Neural cell (in vitro differentiated cells): ENCODE measurements around the gene UBA3. TPM values are rescaled to one million over a fixed set of nuclear protein-coding genes. Genes with fewer than 3 reads are reported as not detected.
A peak's percentile ranks its signal among the peaks of the same experiment; 100 is the strongest.

ENCODE experiments used
- H2AFZ ChIP-seq: fragments of 200-600, 300-800 bp; sonication (generic), shearing (Covaris generic); 2 replicates; pipeline ENCODE4 v1.6.0; 2014; ENCODE audit warnings: low read depth, mild to moderate bottlenecking, antibody characterized with exemption, low read length, moderate library complexity
- H3F3A ChIP-seq: fragments of 200-600 bp; shearing (Covaris generic); 2 replicates; pipeline ENCODE4 v1.6.1; 2016; ENCODE audit warnings: mild to moderate bottlenecking, moderate library complexity, mixed read lengths, antibody characterized with exemption, low read length; ENCODE audit not compliant: insufficient read depth, poor library complexity, severe bottlenecking
- H3K27ac ChIP-seq: fragments of 200-600, 300-800 bp; sonication (generic), shearing (Covaris generic); 2 replicates; pipeline ENCODE4 v1.5.1; 2014; ENCODE audit warnings: mild to moderate bottlenecking, low read length, moderate library complexity
- H3K27me3 ChIP-seq: fragments of 300-800, 200-600 bp; sonication (generic), shearing (Covaris generic); 2 replicates; pipeline ENCODE4 v1.6.0; 2014; ENCODE audit warnings: mild to moderate bottlenecking, low read depth, low read length, moderate library complexity; ENCODE audit not compliant: insufficient read depth
- H3K36me3 ChIP-seq: fragments of 300-800, 200-600 bp; sonication (generic), shearing (Covaris generic); 2 replicates; pipeline ENCODE4 v1.5.1; 2014; ENCODE audit warnings: mild to moderate bottlenecking, antibody characterized with exemption, low read length, moderate library complexity; ENCODE audit not compliant: insufficient read depth
- H3K4me2 ChIP-seq: fragments of 300-800, 200-600 bp; sonication (generic), shearing (Covaris generic); 2 replicates; pipeline ENCODE4 v1.6.0; 2014; ENCODE audit warnings: mild to moderate bottlenecking, low read length
- H3K4me3 ChIP-seq: fragments of 300-800, 200-600 bp; sonication (generic), shearing (Covaris generic); 2 replicates; pipeline ENCODE4 v1.5.1; 2014; ENCODE audit warnings: mild to moderate bottlenecking, low read length, moderate library complexity
- H3K79me2 ChIP-seq: fragments of 200-600 bp; shearing (Covaris generic); replicated peaks from 2 replicates; pipeline ENCODE4 v1.6.0; 2014; ENCODE audit warnings: mild to moderate bottlenecking, low read length, moderate library complexity; ENCODE audit not compliant: insufficient read depth
- H3K9ac ChIP-seq: fragments of 300-800, 200-600 bp; sonication (generic), shearing (Covaris generic); 2 replicates; pipeline ENCODE4 v1.6.1; 2016; ENCODE audit warnings: mild to moderate bottlenecking, low read length, mixed read lengths
- H3K9me2 ChIP-seq: fragments of 200-600 bp; shearing (Covaris generic); 2 replicates; pipeline ENCODE4 v1.6.1; 2016; ENCODE audit warnings: mild to moderate bottlenecking, low read length, mixed read lengths; ENCODE audit not compliant: insufficient read depth
- H3K9me3 ChIP-seq: fragments of 200-600, 300-800 bp; sonication (generic), shearing (Covaris generic); 2 replicates; pipeline ENCODE4 v1.6.1; 2016; ENCODE audit warnings: mild to moderate bottlenecking, mixed run types, low read length, moderate library complexity, mixed read lengths
- H4K20me1 ChIP-seq: fragments of 200-600 bp; shearing (Covaris generic); 2 replicates; pipeline ENCODE4 v1.6.1; 2016; ENCODE audit warnings: mild to moderate bottlenecking, mixed run types; ENCODE audit not compliant: insufficient read depth
- EP300 ChIP-seq: fragments of 450-650 bp; conservative IDR thresholded peaks from 2 replicates; pipeline ENCODE4 v1.6.1; 2014; ENCODE audit warnings: antibody characterized with exemption, mild to moderate bottlenecking, moderate library complexity; ENCODE audit not compliant: poor library complexity, severe bottlenecking
- EZH2 ChIP-seq: fragments of 200-600, 300-800 bp; shearing (Covaris generic), sonication (generic); IDR thresholded peaks from 2 replicates; pipeline ENCODE4 v1.6.1; 2014; ENCODE audit warnings: antibody characterized with exemption, low read length, borderline replicate concordance, mild to moderate bottlenecking; ENCODE audit not compliant: insufficient read depth, poor library complexity, severe bottlenecking
- MXI1 ChIP-seq: fragments of 450-650 bp; conservative IDR thresholded peaks from 2 replicates; pipeline ENCODE4 v1.6.1; 2014; ENCODE audit warnings: antibody characterized with exemption, mild to moderate bottlenecking; ENCODE audit not compliant: poor library complexity, severe bottlenecking
- POLR2AphosphoS5 ChIP-seq: IDR thresholded peaks from 2 replicates; pipeline ENCODE4 v1.6.1; 2012
- RAD21 ChIP-seq: fragments of 450-650 bp; conservative IDR thresholded peaks from 2 replicates; pipeline ENCODE4 v1.6.1; 2014; ENCODE audit warnings: antibody characterized with exemption, mild to moderate bottlenecking, moderate library complexity
- SMC3 ChIP-seq: fragments of 450-650 bp; conservative IDR thresholded peaks from 2 replicates; pipeline ENCODE4 v1.6.1; 2014; ENCODE audit warnings: antibody characterized with exemption, mild to moderate bottlenecking, moderate library complexity; ENCODE audit not compliant: poor library complexity
- TAF1 ChIP-seq: IDR thresholded peaks from 2 replicates; pipeline ENCODE4 v1.6.1; 2012; ENCODE audit warnings: low read depth
- polyA plus RNA-seq: library from polyadenylated mRNA; depleted of rRNA; stranded (reverse); fragments of >200 nt; gene quantifications from 2 replicates; pipeline ENCODE4 v1.2.3, GENCODE V29; 2014
- TF ChIP-seq, protein P1 (sequence below): fragments of 450-650 bp; IDR thresholded peaks from 2 replicates; pipeline ENCODE4 v1.5.1; 2014; ENCODE audit warnings: antibody characterized with exemption, mild to moderate bottlenecking, moderate library complexity; ENCODE audit not compliant: poor library complexity, severe bottlenecking
- TF ChIP-seq, protein P2 (sequence below): IDR thresholded peaks from 2 replicates; pipeline ENCODE4 v1.6.1; 2012; ENCODE audit warnings: borderline replicate concordance

UBA3 gene
- polyA plus RNA-seq, 1 donor from 2014 or later, result 168 TPM

DNA sequence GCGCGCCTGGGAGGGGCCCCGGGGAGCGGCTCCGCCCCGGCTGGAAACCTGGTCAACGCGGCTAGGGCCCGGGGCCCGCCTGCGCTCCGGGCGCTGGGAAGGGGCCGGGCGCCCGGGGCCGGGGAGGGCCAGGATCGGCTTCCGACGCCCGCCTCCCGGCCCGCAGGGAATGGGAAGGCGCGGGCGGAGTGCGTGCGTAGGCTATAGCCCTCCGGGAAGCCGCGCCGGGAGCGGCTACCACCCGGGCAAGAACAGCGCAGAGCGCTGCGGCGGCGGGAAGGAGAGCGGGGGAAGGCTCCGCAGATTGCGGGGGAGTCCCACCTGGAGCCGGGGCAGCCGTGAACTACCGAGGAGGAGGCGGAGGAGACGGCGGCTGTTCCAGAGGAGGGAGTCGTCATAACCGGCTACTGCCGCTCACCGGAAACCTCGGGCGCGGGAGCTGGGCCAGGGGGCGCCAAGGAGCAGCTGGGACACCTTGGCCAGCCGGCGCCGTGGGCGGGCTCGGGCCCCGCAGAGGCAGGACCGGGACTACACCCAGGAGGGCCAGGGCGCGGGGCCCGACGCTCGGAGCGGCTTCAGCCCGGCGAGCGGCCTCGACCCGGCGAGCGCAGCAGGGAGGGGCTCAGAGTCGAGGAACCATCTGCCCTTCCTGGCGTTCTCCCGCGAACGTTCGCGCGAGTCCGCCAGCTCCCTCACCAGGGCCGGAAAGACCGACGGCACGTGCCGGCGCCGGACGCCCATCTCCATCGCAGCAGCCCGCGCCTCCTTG, 66.7 kb downstream of the UBA3 start, which contains the start of gene EOGT:
TSS of gene EOGT (minus strand) at position 432 of the 769 bp plus-strand sequence. CDS start 3,838 bp downstream, outside the sequence.
- Histone ChIP-seq H3K27ac (no peak within 1 kb of the TSS), H3K36me3 (peaks cover 4% of the 10 kb centered on the region), H3K9me3 (no peaks in the 10 kb centered on the region), H3K4me3 (peak within 1 kb of the TSS; percentile 90), H3F3A (no peaks in the 10 kb centered on the region), H4K20me1 (no peaks in the 10 kb centered on the region), H3K79me2 (no peaks in the 10 kb centered on the region), H3K9ac (peak within 1 kb of the TSS; percentile 70), H3K4me2 (peak within 1 kb of the TSS; percentile 64), H2AFZ (peak within 1 kb of the TSS; percentile 40), H3K27me3 (peaks cover 30% of the 10 kb centered on the region), H3K9me2 (no peaks in the 10 kb centered on the region)
- TF ChIP-seq, protein P1, sequence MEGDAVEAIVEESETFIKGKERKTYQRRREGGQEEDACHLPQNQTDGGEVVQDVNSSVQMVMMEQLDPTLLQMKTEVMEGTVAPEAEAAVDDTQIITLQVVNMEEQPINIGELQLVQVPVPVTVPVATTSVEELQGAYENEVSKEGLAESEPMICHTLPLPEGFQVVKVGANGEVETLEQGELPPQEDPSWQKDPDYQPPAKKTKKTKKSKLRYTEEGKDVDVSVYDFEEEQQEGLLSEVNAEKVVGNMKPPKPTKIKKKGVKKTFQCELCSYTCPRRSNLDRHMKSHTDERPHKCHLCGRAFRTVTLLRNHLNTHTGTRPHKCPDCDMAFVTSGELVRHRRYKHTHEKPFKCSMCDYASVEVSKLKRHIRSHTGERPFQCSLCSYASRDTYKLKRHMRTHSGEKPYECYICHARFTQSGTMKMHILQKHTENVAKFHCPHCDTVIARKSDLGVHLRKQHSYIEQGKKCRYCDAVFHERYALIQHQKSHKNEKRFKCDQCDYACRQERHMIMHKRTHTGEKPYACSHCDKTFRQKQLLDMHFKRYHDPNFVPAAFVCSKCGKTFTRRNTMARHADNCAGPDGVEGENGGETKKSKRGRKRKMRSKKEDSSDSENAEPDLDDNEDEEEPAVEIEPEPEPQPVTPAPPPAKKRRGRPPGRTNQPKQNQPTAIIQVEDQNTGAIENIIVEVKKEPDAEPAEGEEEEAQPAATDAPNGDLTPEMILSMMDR, result peak; percentile 82
- TF ChIP-seq, protein P2, sequence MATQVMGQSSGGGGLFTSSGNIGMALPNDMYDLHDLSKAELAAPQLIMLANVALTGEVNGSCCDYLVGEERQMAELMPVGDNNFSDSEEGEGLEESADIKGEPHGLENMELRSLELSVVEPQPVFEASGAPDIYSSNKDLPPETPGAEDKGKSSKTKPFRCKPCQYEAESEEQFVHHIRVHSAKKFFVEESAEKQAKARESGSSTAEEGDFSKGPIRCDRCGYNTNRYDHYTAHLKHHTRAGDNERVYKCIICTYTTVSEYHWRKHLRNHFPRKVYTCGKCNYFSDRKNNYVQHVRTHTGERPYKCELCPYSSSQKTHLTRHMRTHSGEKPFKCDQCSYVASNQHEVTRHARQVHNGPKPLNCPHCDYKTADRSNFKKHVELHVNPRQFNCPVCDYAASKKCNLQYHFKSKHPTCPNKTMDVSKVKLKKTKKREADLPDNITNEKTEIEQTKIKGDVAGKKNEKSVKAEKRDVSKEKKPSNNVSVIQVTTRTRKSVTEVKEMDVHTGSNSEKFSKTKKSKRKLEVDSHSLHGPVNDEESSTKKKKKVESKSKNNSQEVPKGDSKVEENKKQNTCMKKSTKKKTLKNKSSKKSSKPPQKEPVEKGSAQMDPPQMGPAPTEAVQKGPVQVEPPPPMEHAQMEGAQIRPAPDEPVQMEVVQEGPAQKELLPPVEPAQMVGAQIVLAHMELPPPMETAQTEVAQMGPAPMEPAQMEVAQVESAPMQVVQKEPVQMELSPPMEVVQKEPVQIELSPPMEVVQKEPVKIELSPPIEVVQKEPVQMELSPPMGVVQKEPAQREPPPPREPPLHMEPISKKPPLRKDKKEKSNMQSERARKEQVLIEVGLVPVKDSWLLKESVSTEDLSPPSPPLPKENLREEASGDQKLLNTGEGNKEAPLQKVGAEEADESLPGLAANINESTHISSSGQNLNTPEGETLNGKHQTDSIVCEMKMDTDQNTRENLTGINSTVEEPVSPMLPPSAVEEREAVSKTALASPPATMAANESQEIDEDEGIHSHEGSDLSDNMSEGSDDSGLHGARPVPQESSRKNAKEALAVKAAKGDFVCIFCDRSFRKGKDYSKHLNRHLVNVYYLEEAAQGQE, result no peak
- peak; percentile 56 for TF ChIP-seq SMC3
- no peak for TF ChIP-seq EP300
- TF ChIP-seq MXI1, result peak; percentile 47
- peak; percentile 47 for TF ChIP-seq POLR2AphosphoS5
- peak; percentile 43 for TF ChIP-seq RAD21
- peak; percentile 61 for TF ChIP-seq TAF1

DNA sequence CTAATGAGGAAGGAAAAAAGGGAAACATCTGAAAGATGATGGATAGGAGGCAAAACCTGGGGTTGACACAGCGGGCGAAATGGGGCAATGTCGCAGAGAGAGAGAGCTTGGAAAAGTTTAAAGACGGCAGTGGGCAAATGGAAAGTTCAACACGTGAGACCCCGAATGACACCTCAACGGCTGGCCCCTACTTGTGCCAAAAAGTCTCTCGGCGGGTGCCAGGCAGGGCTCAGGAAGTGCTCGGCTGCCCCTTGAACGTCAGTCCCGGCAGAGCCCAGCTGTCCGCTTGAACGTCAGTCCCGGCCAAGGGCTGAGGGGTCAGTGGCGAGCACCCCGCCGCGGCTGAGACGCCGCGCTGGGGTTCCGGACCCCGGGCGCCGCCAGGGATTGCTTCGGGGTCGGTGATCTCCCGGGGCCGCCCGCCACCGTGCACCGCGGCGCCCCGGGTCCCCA, 67.3 kb downstream of the UBA3 start:
- no peaks in the 10 kb centered on the region for H3K9me3 ChIP-seq
- H3K27ac ChIP-seq, result no peak overlapping the region
- no peaks in the 10 kb centered on the region for H4K20me1 ChIP-seq
- peaks cover 30% of the 10 kb centered on the region for H3K27me3 ChIP-seq
- H3K9ac ChIP-seq, result peak overlapping the region; percentile 70
- TF ChIP-seq EZH2, result no peak
- no peak for TF ChIP-seq EP300
- TF ChIP-seq MXI1, result no peak
- TF ChIP-seq TAF1, result no peak
- H3K79me2 ChIP-seq, result no peaks in the 10 kb centered on the region
- H3K4me3 ChIP-seq, result peak overlapping the region; percentile 90
- H3F3A ChIP-seq, result no peaks in the 10 kb centered on the region
- H3K9me2 ChIP-seq, result no peaks in the 10 kb centered on the region
- H2AFZ ChIP-seq, result no peak overlapping the region
- no peaks in the 10 kb centered on the region for H3K36me3 ChIP-seq
- H3K4me2 ChIP-seq, result no peak overlapping the region
